GM21381 (cell line): ENCODE measurements around the gene FAM83F.

Experiments
- ATAC-seq: cut with Tn5 transposase; IDR thresholded peaks from one replicate; pipeline ENCODE4 v1.9.1; 2021; ENCODE audit warnings: mild to moderate bottlenecking, moderate library complexity; ENCODE audit not compliant: unreplicated experiment

Gene FAM83F

DNA sequence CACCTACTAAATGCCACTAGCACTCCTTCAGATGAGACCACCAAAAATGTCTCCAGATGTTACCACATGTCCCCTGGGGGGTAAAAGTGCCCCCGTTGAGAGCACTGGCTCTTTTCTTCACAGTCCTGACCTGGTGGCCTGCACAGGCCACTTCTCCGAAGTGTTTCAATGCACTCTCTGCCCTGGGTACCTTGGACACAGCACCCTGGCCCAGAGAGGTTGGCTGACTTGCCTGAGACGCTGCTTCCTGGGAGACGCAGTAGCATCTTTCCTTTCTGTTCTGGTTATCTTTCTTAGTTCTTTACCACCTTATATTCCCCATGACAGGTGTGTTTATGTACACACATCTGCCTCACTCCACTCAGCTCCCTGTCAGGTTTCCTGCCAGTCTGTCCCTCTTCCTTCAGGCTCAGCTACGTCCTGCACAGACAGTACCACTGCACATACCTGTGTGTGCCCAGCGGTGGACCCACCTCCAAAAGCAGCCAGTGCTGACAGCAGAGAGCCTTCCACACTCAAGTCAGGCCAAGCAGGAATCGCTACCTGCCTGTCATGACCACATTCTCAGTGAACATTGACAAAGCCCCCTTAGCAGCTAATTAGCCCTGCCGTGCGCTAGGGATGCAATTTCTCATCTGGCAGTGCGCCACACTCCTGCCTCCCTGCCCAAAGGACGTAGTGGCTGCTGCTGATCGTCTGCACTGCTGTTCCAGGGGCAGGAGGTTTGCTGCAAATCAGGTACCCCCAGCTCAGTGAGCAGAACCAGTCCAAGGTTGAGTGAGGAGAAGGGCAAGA, 39.0 kb downstream of the FAM83F start:
- no peak for ATAC-seq

- ATAC-seq = no peak
These were observed 40.6 kb downstream of the FAM83F start for GRCh38 chr22:40035351-40035750.

- ATAC-seq = no peak
These were observed 41.4 kb downstream of the FAM83F start for GRCh38 chr22:40036126-40036525.

- no peak for ATAC-seq
These were observed 42.0 kb downstream of the FAM83F start for GRCh38 chr22:40036591-40037225.

- ATAC-seq = no peak
These were observed 42.6 kb downstream of the FAM83F start for GRCh38 chr22:40037320-40037719.

- ATAC-seq = no peak
These were observed 44.8 kb downstream of the FAM83F start for GRCh38 chr22:40039482-40040115.

- ATAC-seq = no peak
These were observed 46.2 kb downstream of the FAM83F start for GRCh38 chr22:40040927-40041326.

GRCh38 chr22:40041366-40042137, 46.8 kb downstream of the FAM83F start:
- no peak for ATAC-seq

GRCh38 chr22:40042312-40042711, 47.6 kb downstream of the FAM83F start:
- ATAC-seq = no peak

GRCh38 chr22:40043081-40043480, 48.3 kb downstream of the FAM83F start:
- no peak for ATAC-seq

DNA sequence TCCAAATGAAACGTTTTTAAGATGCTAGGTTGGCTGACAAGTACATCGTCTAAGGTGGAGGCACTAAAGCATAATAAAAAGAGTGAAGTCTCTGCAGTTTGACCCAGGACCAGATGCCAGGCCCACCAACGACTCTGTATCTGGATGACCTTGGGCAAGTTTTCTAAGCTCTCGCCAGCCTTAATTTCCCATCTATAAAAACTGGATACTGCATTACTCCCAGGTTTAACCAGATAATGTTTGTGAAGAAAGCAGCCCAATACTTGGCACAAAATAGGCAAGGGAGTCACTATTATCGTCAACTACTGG, 49.0 kb downstream of the FAM83F start:
- no peak for ATAC-seq

DNA sequence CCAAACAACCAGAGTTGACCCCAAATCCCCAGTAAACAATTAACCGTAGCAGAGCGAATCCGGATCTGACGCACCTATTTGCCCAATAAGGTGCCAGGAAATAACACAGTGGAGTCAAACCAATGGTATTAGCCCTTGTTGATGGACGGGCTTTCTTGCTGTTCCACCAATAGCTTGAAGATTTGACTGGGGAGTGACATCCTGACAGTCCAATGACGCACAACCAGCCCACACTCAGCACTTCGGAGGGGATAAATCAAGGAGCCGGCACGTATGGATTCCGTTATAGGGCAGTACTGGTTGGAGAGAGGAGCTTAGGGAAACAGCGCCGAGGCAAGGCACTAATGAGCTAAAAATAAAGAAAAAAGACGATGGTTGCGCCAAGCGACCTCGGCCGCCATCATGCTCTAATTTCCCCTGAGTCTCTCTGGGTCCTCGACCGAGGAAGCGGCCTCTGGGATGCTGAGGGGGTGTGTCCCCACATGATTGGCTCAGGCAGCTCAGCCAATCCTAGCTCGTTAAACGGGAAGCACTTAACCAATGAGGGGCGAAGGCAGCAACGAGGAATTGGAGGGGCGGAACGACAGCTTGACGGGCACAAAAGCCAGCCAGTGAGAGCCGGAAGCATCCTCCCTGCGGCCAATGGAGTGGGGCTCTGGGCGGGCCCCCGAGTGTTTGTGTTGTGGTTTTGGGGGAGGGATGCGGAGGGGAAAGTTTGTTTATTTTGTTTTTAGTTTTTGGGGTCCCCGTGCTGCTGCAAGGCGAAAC, 49.5 kb downstream of the FAM83F start:
- ATAC-seq = peak; percentile 85

- peak; percentile 18 for ATAC-seq
These were observed 50.4 kb downstream of the FAM83F start for GRCh38 chr22:40044870-40045834.

DNA sequence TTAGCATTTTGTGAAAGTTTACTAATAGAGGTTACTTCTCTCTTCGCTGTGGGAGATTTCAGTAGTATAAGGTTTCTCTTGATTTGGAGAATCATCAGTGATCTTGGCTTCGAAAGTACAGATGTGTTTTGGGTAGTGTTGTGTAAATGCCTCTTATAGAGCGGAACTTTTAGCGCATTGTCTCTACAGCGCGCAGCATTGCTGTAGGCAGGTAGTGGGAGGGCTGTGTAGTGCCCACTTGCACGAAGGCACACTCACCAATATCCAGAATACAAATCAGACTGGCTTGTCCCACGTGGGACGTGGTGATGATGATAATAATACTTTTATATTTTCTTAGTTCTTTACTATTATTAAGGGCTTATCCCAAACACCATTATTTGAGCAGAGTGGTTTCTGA, 51.4 kb downstream of the FAM83F start:
- no peak for ATAC-seq

DNA sequence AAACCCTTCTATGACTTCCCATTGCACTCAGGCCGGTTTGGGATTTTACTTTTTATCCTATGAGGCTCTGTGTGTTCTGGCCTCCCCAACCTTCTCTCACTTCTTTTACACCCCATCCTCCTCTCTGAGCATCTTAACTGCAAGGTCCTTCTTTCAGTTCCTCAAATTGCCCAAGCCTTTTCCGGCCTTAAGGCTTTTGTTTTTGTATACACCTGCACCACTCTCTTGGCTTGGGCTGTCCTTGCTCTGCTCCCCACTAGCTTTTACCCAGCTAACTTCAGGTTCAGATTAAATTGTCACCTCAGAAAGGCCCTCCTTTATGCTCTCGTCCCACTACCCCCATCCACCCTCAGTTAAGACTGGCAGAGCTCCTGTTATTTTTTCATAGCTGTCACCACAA, 55.5 kb downstream of the FAM83F start:
- ATAC-seq = peak; percentile 87

GRCh38 chr22:40051322-40051721, 56.6 kb downstream of the FAM83F start:
- no peak for ATAC-seq

DNA sequence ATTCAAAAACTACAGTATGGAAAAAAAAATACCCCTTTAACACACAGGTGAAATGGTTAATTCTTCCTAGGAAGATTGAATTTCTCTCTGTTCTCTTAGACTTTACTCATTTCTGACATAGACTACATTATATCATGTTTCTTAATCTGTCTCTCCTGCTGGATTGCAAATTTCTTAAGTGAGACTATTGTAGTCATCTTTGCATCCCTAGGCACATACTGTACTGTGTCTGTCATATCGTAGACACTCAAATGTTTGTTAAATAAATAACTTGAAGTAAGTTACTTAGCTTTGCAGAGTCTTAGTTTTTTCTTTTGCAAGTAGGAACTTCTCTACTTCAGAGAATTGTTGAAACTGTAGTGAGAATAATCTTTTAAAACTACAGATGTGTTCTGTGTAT, 58.7 kb downstream of the FAM83F start:
- no peak for ATAC-seq

DNA sequence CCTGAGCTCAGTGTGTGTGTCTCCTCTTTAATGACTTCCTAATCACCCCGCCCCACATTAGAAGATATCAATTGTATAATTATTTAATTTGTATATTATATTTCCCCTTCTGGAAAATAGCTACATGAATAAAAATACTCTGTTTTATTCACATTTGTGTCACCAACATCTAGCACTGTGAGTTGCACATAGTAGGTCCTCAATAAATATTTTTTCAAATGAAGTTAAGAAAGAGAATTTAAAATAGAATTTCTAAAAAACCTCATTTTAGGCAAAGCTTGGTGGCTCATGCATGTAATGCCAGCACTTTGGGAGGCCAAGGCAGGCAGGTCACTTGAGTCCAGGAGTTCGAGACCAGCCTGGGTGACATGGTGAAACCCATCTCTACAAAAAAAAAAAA, 59.7 kb downstream of the FAM83F start:
- no peak for ATAC-seq

DNA sequence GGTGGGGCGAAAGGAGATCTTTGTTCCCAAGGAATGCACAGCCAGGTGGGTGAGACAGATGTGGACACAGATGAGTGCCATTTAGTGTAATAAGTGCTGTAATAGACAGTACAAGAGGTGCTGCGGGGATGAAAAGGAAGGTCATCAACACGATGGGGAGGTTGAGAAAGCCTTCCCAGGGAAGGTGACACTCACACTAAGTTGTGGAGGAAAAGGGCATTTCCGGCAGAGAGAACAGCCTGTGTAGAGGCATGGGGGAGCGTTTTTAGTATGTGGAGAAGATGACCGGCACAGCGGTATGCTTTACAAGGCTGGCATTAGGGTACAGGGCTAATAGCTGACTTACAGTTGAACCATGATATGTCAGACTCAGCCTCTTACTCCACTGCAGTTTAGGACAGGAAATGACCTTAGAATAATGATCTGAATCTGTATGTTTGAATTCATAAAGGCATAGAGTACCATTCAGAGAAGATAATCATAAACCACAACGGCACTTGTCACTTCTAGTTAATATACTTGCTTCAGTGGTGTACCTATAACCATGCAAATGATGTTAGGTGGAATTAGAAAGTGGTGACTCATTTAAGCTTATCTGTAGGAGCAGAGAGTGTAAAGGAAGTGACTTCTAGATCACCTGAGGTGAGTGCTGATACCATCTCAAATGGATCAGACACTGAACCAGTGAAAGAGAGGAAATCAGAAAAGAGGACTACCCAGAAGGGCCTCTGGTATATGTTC, 60.6 kb downstream of the FAM83F start:
- ATAC-seq = no peak
